ENCODE results near the gene ACSF3.

ACSF3 gene

GRCh38 chr16:89100601-89101302 lies 7.1 kb downstream of the ACSF3 start:
- no peak for TF ChIP-seq CTCF (conservative IDR thresholded peaks at IDR 0.05; ENCODE audit: low read length)
- H3K4me3 ChIP-seq (ENCODE audit: low read length) = no peak overlapping the region
- DNase-seq (ENCODE audit: low read depth) = no peak

GRCh38 chr16:89101303-89102040 lies 7.8 kb downstream of the ACSF3 start:
- no peak for DNase-seq (ENCODE audit: low read depth)
- TF ChIP-seq CTCF (conservative IDR thresholded peaks at IDR 0.05; ENCODE audit: low read length) = no peak
- no peak overlapping the region for H3K4me3 ChIP-seq (ENCODE audit: low read length)

DNA sequence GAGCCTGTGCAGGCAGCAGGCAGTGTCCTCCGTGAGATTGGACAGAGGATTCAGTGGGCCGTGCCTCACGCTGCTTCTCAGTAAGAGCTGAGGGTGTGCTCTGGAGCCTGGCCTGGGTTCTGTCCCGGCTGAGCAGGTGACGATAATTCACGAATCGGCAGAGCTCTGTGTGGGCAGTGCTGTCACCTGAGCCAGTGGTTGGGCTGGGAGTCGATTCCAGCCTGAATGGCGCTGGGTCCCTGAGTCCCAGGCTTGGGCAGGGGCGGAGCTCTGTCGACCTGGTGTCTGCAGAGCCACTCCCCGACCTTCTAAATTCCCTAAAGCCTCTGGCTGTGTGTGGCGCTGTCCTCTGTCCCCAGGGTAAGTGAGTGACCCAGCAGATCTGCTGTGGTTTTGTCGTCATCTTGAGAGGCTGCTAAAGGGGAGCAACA lies 8.4 kb downstream of the ACSF3 start:
- H3K4me3 ChIP-seq (ENCODE audit: low read length) = no peak overlapping the region
- no peak for TF ChIP-seq CTCF (conservative IDR thresholded peaks at IDR 0.05; ENCODE audit: low read length)
- DNase-seq (ENCODE audit: low read depth) = no peak

DNA sequence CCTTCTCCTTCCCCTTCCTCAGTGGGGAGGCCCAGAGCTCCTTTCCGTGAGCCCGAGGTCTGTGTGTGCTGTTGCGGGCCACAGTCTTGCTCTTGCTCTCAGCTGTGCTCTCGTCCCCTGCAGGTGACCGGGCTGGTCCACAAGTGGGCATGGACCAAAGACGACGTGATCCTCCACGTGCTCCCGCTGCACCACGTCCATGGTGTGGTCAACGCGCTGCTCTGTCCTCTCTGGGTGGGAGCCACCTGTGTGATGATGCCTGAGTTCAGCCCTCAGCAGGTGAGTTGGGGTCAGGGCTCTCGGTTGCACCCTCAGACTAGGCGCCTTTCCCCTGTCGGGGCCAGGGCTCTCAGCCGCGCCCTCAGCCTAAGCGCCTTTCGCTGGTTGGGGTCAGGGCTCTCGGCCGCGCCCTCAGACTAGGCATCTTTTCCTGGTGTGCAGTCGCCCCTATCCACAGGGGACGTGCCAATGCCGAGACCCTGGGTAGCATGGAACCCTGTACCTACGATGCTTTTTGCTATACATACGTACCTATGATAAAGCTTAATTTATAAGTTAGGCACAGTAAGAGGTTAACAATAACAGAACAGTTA lies 8.9 kb downstream of the ACSF3 start:
- TF ChIP-seq CTCF (conservative IDR thresholded peaks at IDR 0.05; ENCODE audit: low read length) = no peak
- DNase-seq (ENCODE audit: low read depth) = no peak
- H3K4me3 ChIP-seq (ENCODE audit: low read length) = no peak overlapping the region

DNA sequence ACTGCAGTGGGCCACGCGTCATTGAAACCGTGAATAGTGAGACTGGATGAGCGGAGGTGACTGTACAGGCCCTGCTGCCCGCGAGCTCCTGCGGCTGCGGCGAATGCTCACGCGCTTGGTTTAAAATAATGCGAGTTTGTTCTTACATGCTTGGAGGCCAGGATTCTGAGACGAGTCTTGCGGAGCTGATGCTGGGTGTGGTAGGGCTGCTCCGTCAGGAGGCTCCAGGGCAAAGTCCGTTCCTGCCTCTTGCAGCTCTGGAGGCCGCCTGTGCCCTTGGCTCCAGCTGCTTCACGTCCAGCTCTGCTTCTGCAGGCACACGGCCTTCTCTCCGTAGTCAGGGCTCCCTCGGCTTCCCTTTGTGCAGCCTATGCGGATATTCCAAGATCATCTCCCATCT lies 9.5 kb downstream of the ACSF3 start:
- no peak for TF ChIP-seq CTCF (conservative IDR thresholded peaks at IDR 0.05; ENCODE audit: low read length)
- H3K4me3 ChIP-seq (ENCODE audit: low read length) = no peak overlapping the region
- DNase-seq (ENCODE audit: low read depth) = no peak

- no peak for DNase-seq (ENCODE audit: low read depth)
- no peak for TF ChIP-seq CTCF (conservative IDR thresholded peaks at IDR 0.05; ENCODE audit: low read length)
- no peak overlapping the region for H3K4me3 ChIP-seq (ENCODE audit: low read length)
Observed at GRCh38 chr16:89103781-89104180, 10.1 kb downstream of the ACSF3 start.
